ENCODE data around the gene KANK2. TPM values are rescaled to one million over a fixed set of nuclear protein-coding genes. Genes with fewer than 3 reads are reported as not detected.
A peak's percentile ranks its signal among the peaks of the same experiment; 100 is the strongest.

Gene KANK2
- total RNA-seq, 1 experiment from 2014 or later, result 35.1 TPM

DNA sequence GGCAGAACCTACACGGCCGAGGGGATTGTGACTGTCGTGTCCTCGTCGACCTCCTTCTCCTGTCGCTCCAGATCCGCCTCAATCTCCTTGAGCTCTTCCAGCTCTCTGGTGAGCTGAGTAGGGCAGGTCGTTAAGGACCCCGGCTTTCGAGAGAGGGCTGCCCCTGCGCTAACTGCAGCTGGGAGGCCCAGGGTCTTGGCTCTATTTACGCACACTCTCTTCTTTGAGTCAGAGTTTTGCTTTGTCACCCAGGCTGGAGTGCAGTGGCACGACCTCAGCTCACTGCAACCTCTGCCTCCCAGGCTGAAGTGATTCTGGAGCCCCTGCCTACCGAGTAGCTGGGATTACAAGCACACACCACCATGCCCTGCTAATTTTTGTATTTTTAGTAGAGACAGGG is 49.3 kb downstream of the KANK2 start:
- H3K4me1 Mint-ChIP-seq, result peaks cover 9% of the 10 kb centered on the region; the same call in 1 of the 2 replicates
- POLR2A ChIA-PET, result interaction anchor here (0.7 kb wide), 1 partner anchor 8 kb away, joined by 3 read pairs; no protein-coding TSS in a partner anchor
- H3K27me3 Mint-ChIP-seq (ENCODE audit: low read depth), result no peaks in the 10 kb centered on the region
- H3K9me3 Mint-ChIP-seq, result 0 out of 2 replicates have a peak, but pooled peaks cover 3% of the 10 kb centered on the region
- ATAC-seq, result no peak
- no peak overlapping the region for H3K27ac Mint-ChIP-seq
- H3K36me3 Mint-ChIP-seq, result peaks cover 56% of the 10 kb centered on the region
- no peak for DNase-seq (ENCODE audit: low spot score)
- TF ChIP-seq, protein P1, sequence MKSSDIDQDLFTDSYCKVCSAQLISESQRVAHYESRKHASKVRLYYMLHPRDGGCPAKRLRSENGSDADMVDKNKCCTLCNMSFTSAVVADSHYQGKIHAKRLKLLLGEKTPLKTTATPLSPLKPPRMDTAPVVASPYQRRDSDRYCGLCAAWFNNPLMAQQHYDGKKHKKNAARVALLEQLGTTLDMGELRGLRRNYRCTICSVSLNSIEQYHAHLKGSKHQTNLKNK (CRISPR knock-in tag; IDR thresholded peaks at IDR 0.05), result no peak
- TF ChIP-seq, protein P2, sequence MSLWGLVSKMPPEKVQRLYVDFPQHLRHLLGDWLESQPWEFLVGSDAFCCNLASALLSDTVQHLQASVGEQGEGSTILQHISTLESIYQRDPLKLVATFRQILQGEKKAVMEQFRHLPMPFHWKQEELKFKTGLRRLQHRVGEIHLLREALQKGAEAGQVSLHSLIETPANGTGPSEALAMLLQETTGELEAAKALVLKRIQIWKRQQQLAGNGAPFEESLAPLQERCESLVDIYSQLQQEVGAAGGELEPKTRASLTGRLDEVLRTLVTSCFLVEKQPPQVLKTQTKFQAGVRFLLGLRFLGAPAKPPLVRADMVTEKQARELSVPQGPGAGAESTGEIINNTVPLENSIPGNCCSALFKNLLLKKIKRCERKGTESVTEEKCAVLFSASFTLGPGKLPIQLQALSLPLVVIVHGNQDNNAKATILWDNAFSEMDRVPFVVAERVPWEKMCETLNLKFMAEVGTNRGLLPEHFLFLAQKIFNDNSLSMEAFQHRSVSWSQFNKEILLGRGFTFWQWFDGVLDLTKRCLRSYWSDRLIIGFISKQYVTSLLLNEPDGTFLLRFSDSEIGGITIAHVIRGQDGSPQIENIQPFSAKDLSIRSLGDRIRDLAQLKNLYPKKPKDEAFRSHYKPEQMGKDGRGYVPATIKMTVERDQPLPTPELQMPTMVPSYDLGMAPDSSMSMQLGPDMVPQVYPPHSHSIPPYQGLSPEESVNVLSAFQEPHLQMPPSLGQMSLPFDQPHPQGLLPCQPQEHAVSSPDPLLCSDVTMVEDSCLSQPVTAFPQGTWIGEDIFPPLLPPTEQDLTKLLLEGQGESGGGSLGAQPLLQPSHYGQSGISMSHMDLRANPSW (CRISPR knock-in tag; conservative IDR thresholded peaks at IDR 0.05; ENCODE audit: low read depth), result no peak
- TF ChIP-seq, protein P3, sequence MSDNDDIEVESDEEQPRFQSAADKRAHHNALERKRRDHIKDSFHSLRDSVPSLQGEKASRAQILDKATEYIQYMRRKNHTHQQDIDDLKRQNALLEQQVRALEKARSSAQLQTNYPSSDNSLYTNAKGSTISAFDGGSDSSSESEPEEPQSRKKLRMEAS (CRISPR knock-in tag; IDR thresholded peaks at IDR 0.05), result no peak
- TF ChIP-seq, protein P4, sequence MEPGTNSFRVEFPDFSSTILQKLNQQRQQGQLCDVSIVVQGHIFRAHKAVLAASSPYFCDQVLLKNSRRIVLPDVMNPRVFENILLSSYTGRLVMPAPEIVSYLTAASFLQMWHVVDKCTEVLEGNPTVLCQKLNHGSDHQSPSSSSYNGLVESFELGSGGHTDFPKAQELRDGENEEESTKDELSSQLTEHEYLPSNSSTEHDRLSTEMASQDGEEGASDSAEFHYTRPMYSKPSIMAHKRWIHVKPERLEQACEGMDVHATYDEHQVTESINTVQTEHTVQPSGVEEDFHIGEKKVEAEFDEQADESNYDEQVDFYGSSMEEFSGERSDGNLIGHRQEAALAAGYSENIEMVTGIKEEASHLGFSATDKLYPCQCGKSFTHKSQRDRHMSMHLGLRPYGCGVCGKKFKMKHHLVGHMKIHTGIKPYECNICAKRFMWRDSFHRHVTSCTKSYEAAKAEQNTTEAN (CRISPR knock-in tag; IDR thresholded peaks at IDR 0.05), result no peak
- TF ChIP-seq ZBTB21 (CRISPR knock-in tag; IDR thresholded peaks at IDR 0.05; ENCODE audit: borderline replicate concordance) (no peak), ETV6 (CRISPR knock-in tag; IDR thresholded peaks at IDR 0.05) (no peak), RELA (CRISPR knock-in tag; IDR thresholded peaks at IDR 0.05; ENCODE audit: borderline replicate concordance) (no peak), SP1 (CRISPR knock-in tag; conservative IDR thresholded peaks at IDR 0.05) (no peak)
- H3K4me3 Mint-ChIP-seq, result no peak overlapping the region
- CTCF ChIA-PET, result no interaction called here

DNA sequence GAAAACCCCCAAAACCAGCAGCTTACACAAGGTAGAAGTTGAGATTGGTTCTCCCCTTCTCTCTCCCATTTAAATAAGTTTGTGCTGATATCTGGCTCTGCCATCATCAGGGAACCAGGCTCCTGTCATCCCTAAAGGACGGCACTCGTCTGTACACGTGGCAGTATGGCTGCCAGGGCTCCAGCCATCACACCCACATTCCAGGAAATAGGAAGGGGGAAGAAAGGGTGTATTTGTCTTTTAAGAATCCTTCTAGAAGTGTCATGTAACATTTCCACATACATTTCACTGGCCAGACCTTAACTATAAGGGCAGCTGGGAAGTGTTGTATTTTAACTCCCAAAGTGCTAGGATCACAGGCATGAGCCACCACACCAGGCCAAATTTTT is 51.8 kb downstream of the KANK2 start:
- Mint-ChIP-seq H3K4me3 (no peak overlapping the region), H3K9me3 (0 out of 2 replicates have a peak, but pooled peaks cover 3% of the 10 kb centered on the region), H3K4me1 (peaks cover 17% of the 10 kb centered on the region), H3K27ac (no peak overlapping the region), H3K27me3 (ENCODE audit: low read depth) (no peaks in the 10 kb centered on the region), H3K36me3 (peaks cover 43% of the 10 kb centered on the region)
- ChIA-PET CTCF (no interaction called here), POLR2A (no interaction called here)
- no peak for DNase-seq (ENCODE audit: low spot score)
- no peak for ATAC-seq
- TF ChIP-seq, protein P5, sequence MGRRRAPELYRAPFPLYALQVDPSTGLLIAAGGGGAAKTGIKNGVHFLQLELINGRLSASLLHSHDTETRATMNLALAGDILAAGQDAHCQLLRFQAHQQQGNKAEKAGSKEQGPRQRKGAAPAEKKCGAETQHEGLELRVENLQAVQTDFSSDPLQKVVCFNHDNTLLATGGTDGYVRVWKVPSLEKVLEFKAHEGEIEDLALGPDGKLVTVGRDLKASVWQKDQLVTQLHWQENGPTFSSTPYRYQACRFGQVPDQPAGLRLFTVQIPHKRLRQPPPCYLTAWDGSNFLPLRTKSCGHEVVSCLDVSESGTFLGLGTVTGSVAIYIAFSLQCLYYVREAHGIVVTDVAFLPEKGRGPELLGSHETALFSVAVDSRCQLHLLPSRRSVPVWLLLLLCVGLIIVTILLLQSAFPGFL (CRISPR knock-in tag; IDR thresholded peaks at IDR 0.05; ENCODE audit: borderline replicate concordance), result no peak
- TF ChIP-seq GTF2I (CRISPR knock-in tag; conservative IDR thresholded peaks at IDR 0.05), result peak; percentile 72; the same call in 1 of the 2 replicates

DNA sequence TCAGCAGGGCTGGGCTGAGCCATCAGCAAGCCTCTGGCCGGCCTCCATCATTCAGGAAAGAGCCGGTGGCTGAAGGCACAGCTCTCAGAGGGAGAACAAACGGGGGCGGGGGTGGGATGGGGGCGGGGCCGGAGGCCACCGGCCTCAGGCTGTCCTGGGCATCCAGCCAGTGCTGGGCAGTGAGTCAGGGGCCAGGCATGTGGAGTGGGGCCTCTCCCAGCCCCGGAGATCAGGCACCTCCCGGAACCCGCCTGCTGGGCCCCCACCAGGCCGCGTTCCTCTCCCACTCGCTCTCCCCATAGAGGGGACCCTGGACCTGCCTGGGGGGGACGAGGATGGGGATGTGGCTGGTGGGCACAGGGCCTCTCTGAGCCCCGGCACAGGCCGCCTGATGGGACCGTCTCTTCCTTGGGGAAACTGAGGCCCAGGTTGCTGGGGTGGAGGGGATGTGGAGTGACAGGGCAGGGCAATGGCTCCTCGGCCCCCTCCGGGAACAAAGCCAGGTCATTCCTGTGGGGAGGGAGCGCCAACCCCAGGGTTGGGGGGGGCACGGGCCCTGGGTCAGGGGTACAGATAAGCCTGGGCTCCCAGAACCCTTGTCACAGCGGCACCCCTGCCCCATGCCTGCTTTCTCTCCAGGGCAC is 54.7 kb downstream of the KANK2 start:
- Mint-ChIP-seq H3K4me1 (peaks cover 24% of the 10 kb centered on the region), H3K27me3 (ENCODE audit: low read depth) (no peaks in the 10 kb centered on the region; the same call in 1 of the 2 replicates), H3K9me3 (0 out of 2 replicates have a peak, but pooled peaks cover 3% of the 10 kb centered on the region), H3K36me3 (peaks cover 26% of the 10 kb centered on the region), H3K27ac (no peak overlapping the region), H3K4me3 (no peak overlapping the region)
- peak; percentile 11 for ATAC-seq
- ChIA-PET CTCF (interaction anchor here (0.5 to 3.1 kb wide), 16 partner anchors 12 to 340 kb away, joined by 3 to 11 read pairs (median 4); no protein-coding TSS in a partner anchor), POLR2A (interaction anchor here (0.6 to 1.3 kb wide), 3 partner anchors 13 to 55 kb away, joined by 3 to 4 read pairs (median 3); partner anchors contain the start of genes KANK2 and SPC24)
- TF ChIP-seq SP1 (CRISPR knock-in tag; conservative IDR thresholded peaks at IDR 0.05) (peak; percentile 25; the same call in 1 of the 2 replicates), CREB1 (CRISPR knock-in tag; IDR thresholded peaks at IDR 0.05) (no peak), GABPB1 (CRISPR knock-in tag; IDR thresholded peaks at IDR 0.05) (peak; percentile 53)
- TF ChIP-seq, protein P6, sequence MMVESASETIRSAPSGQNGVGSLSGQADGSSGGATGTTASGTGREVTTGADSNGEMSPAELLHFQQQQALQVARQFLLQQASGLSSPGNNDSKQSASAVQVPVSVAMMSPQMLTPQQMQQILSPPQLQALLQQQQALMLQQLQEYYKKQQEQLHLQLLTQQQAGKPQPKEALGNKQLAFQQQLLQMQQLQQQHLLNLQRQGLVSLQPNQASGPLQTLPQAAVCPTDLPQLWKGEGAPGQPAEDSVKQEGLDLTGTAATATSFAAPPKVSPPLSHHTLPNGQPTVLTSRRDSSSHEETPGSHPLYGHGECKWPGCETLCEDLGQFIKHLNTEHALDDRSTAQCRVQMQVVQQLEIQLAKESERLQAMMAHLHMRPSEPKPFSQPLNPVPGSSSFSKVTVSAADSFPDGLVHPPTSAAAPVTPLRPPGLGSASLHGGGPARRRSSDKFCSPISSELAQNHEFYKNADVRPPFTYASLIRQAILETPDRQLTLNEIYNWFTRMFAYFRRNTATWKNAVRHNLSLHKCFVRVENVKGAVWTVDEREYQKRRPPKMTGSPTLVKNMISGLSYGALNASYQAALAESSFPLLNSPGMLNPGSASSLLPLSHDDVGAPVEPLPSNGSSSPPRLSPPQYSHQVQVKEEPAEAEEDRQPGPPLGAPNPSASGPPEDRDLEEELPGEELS (CRISPR knock-in tag; IDR thresholded peaks at IDR 0.05), result 0 out of 2 replicates have a peak, but pooled peaks have one; percentile 38
- DNase-seq (ENCODE audit: low spot score), result peak; percentile 40
